Natural killer cell (primary cell): ENCODE data around the gene FRY. TPM values are rescaled to one million over a fixed set of nuclear protein-coding genes. Genes with fewer than 3 reads are reported as not detected.

ENCODE experiments used
- ATAC-seq, 3 donors: fragments of 150-1000 bp in 2 of 3; fragments of 200-7000 bp in 1 of 3; cut with Tn5 transposase; 1 replicate in 1 of 3; 2 replicates in 2 of 3; pipeline ENCODE4 v1.10.0; 2021; ENCODE audit warnings: mild to moderate bottlenecking in 2 of 3, moderate library complexity in 2 of 3
- DNase-seq, 2 donors: peaks; one replicate each; pipeline versions ENCODE4 v3.0.0 to v3.0.0-alpha.2; 2013 to 2021; ENCODE audit warnings: mixed read lengths in 1 of 2
- H3K27ac ChIP-seq: one replicate; pipeline ENCODE4 v1.5.1; 2013; ENCODE audit warnings: mild to moderate bottlenecking, low read length
- H3K27me3 ChIP-seq: one replicate; pipeline ENCODE4 v1.6.1; 2013; ENCODE audit warnings: low read length; ENCODE audit not compliant: control insufficient read depth, insufficient read depth
- H3K36me3 ChIP-seq: one replicate; pipeline ENCODE4 v1.6.1; 2013; ENCODE audit warnings: low read length; ENCODE audit not compliant: control insufficient read depth, insufficient read depth
- H3K4me1 ChIP-seq: one replicate; pipeline ENCODE4 v1.6.1; 2013; ENCODE audit warnings: low read length; ENCODE audit not compliant: control insufficient read depth, insufficient read depth
- H3K4me3 ChIP-seq: one replicate; pipeline ENCODE4 v1.5.1; 2013; ENCODE audit warnings: low read length
- H3K9me3 ChIP-seq: one replicate; pipeline ENCODE4 v1.6.1; 2013; ENCODE audit warnings: low read length; ENCODE audit not compliant: control insufficient read depth, insufficient read depth
- H3K27ac Mint-ChIP-seq, 2 donors: one replicate each; pipeline ENCODE4 v1.8.0; 2022; ENCODE audit warnings: mild to moderate bottlenecking in 2 of 2, mixed read lengths in 2 of 2, moderate library complexity in 1 of 2
- H3K27me3 Mint-ChIP-seq, 2 donors: one replicate each; pipeline ENCODE4 v1.8.0; 2022; ENCODE audit warnings: low read depth in 2 of 2, mixed read lengths in 2 of 2
- H3K36me3 Mint-ChIP-seq: one replicate; pipeline ENCODE4 v1.8.0; 2022; ENCODE audit warnings: mixed read lengths
- H3K4me1 Mint-ChIP-seq, 2 donors: one replicate each; pipeline ENCODE4 v1.8.0; 2022; ENCODE audit warnings: mixed read lengths in 2 of 2
- H3K4me3 Mint-ChIP-seq: one replicate; pipeline ENCODE4 v1.8.0; 2022; ENCODE audit warnings: mild to moderate bottlenecking, moderate library complexity, mixed read lengths
- H3K9me3 Mint-ChIP-seq, 2 donors: one replicate each; pipeline ENCODE4 v1.8.0; 2022; ENCODE audit warnings: mixed read lengths in 2 of 2
- WGBS: methylation state at CpG from one replicate; pipeline ENCODE4 v1.1.7; 2013; ENCODE audit warnings: missing lambda C conversion rate; ENCODE audit not compliant: insufficient coverage; 5-methylcytosine and 5-hydroxymethylcytosine counted together
- intact Hi-C: fragments of 100-400 bp; cut with micrococcal nuclease; formaldehyde crosslinking; loops from one replicate; pipeline ENCODE4 v1.14.2; 2022
- total RNA-seq, 4 donors: library from RNA; stranded (reverse); fragments of 120-200 nt in 1 of 4; gene quantifications; one replicate each; pipeline versions ENCODE4 v1.2.3 to v1.2.4, GENCODE V29; 2013 to 2022
- TF ChIP-seq, protein P1 (sequence below): fragments of 200-600 bp; IDR thresholded peaks from one replicate; pipeline ENCODE4 v1.8.0; 2022; ENCODE audit warnings: antibody characterized with exemption

The FRY gene
- total RNA-seq, 3 donors from 2014 or later (not counting 1 experiment from before 2014, with no cell fraction given), result 25.1 to 52.1 (median 27.4) TPM

GRCh38 chr13:32212421-32212820 lies 180.8 kb downstream of the FRY start:
- intact Hi-C loops, result no loop called here
- H3K9me3 Mint-ChIP-seq, result no peaks in the 10 kb centered on the region
- H3K27ac Mint-ChIP-seq, result no peak overlapping the region
- Histone ChIP-seq H3K27ac (no peak overlapping the region), H3K9me3 (no peaks in the 10 kb centered on the region), H3K27me3 (no peaks in the 10 kb centered on the region), H3K4me1 (no peaks in the 10 kb centered on the region), H3K4me3 (no peak overlapping the region), H3K36me3 (peaks cover 5% of the 10 kb centered on the region)
- H3K4me3 Mint-ChIP-seq, result no peak overlapping the region
- WGBS, result 93% methylated on average over 1 of the region's 3 CpGs
- no peak for DNase-seq
- TF ChIP-seq, protein P1, sequence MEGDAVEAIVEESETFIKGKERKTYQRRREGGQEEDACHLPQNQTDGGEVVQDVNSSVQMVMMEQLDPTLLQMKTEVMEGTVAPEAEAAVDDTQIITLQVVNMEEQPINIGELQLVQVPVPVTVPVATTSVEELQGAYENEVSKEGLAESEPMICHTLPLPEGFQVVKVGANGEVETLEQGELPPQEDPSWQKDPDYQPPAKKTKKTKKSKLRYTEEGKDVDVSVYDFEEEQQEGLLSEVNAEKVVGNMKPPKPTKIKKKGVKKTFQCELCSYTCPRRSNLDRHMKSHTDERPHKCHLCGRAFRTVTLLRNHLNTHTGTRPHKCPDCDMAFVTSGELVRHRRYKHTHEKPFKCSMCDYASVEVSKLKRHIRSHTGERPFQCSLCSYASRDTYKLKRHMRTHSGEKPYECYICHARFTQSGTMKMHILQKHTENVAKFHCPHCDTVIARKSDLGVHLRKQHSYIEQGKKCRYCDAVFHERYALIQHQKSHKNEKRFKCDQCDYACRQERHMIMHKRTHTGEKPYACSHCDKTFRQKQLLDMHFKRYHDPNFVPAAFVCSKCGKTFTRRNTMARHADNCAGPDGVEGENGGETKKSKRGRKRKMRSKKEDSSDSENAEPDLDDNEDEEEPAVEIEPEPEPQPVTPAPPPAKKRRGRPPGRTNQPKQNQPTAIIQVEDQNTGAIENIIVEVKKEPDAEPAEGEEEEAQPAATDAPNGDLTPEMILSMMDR, result no peak
- no peaks in the 10 kb centered on the region for H3K4me1 Mint-ChIP-seq
- H3K36me3 Mint-ChIP-seq, result peaks cover 12% of the 10 kb centered on the region
- ATAC-seq, result no peak
- no peaks in the 10 kb centered on the region for H3K27me3 Mint-ChIP-seq

- Mint-ChIP-seq H3K36me3 (peaks cover 12% of the 10 kb centered on the region), H3K4me1 (no peaks in the 10 kb centered on the region), H3K9me3 (no peaks in the 10 kb centered on the region), H3K27ac (no peak overlapping the region), H3K4me3 (no peak overlapping the region), H3K27me3 (no peaks in the 10 kb centered on the region)
- H3K9me3 ChIP-seq, result no peaks in the 10 kb centered on the region
- intact Hi-C loops, result no loop called here
- TF ChIP-seq, protein P1, result no peak
- H3K4me1 ChIP-seq, result no peaks in the 10 kb centered on the region
- no peak for DNase-seq
- H3K27me3 ChIP-seq, result no peaks in the 10 kb centered on the region
- H3K27ac ChIP-seq, result no peak overlapping the region
- no peak overlapping the region for H3K4me3 ChIP-seq
- peaks cover 5% of the 10 kb centered on the region for H3K36me3 ChIP-seq
- ATAC-seq, result no peak
Measured at GRCh38 chr13:32213626-32214025, 182.1 kb downstream of the FRY start.

DNA sequence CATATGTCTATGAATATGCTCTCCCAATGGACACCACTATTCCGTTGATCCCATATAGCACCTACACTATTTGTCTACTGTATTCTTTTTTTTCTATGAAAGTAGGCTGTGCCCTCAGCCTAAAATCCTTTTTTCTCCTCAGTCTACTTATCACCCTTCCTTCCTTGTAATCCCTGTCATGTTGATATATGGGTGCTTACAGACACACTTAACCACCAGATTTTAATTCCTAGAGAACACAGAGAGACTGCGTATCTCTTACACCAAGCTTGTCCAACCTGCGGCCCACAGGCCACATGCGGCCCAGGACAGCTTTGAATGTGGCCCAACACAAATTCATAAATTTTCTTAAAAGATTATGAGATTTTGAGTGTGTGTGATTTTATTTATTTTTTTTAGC lies 182.5 kb downstream of the FRY start:
- Mint-ChIP-seq H3K9me3 (no peaks in the 10 kb centered on the region), H3K4me1 (no peaks in the 10 kb centered on the region), H3K27ac (no peak overlapping the region), H3K27me3 (no peaks in the 10 kb centered on the region), H3K36me3 (peaks cover 12% of the 10 kb centered on the region), H3K4me3 (no peak overlapping the region)
- peaks cover 5% of the 10 kb centered on the region for H3K36me3 ChIP-seq
- DNase-seq (no peak), ATAC-seq (no peak)
- no peaks in the 10 kb centered on the region for H3K27me3 ChIP-seq
- intact Hi-C loops, result no loop called here
- TF ChIP-seq, protein P1, result no peak
- 97% methylated on average over 4 of the region's 4 CpGs for WGBS
- H3K4me1 ChIP-seq, result no peaks in the 10 kb centered on the region
- no peak overlapping the region for H3K27ac ChIP-seq
- no peaks in the 10 kb centered on the region for H3K9me3 ChIP-seq
- no peak overlapping the region for H3K4me3 ChIP-seq

- no peak overlapping the region for H3K27ac Mint-ChIP-seq
- 96% methylated on average over 5 of the region's 5 CpGs for WGBS
- peaks cover 12% of the 10 kb centered on the region for H3K36me3 Mint-ChIP-seq
- H3K4me1 Mint-ChIP-seq, result no peaks in the 10 kb centered on the region
- TF ChIP-seq, protein P1, result no peak
- no peaks in the 10 kb centered on the region for H3K27me3 Mint-ChIP-seq
- no peak overlapping the region for H3K4me3 Mint-ChIP-seq
- Histone ChIP-seq H3K27ac (no peak overlapping the region), H3K9me3 (no peaks in the 10 kb centered on the region), H3K4me3 (no peak overlapping the region), H3K4me1 (no peaks in the 10 kb centered on the region), H3K36me3 (peaks cover 2% of the 10 kb centered on the region), H3K27me3 (no peaks in the 10 kb centered on the region)
- intact Hi-C loops, result no loop called here
- H3K9me3 Mint-ChIP-seq, result no peaks in the 10 kb centered on the region
- DNase-seq, result no peak
- no peak for ATAC-seq
Measured at GRCh38 chr13:32216281-32216680, 184.7 kb downstream of the FRY start.
